B cell (primary cell): Measurements from ENCODE around the gene ALKAL2. TPM values are rescaled to one million over a fixed set of nuclear protein-coding genes. Genes with fewer than 3 reads are reported as not detected.

ENCODE experiments used
- ATAC-seq: fragments of 200-7000 bp; cut with Tn5 transposase; one replicate; pipeline ENCODE4 v1.10.0; 2021; ENCODE audit warnings: low read depth, mild to moderate bottlenecking, moderate number of reproducible peaks, moderate library complexity
- CTCF ChIA-PET: fragments of 350-600 bp; sonication (Branson Sonifier 250); formaldehyde crosslinking; loops from one replicate; lab custom pipeline; 2021; ENCODE audit warnings: antibody characterized with exemption, inconsistent platforms; lab: Charles Lee
- POLR2A ChIA-PET: fragments of 350-600 bp; sonication (Branson Sonifier 250); formaldehyde crosslinking; loops from one replicate; lab custom pipeline; 2021; ENCODE audit warnings: antibody characterized with exemption; lab: Charles Lee
- DNase-seq: peaks from one replicate; pipeline ENCODE4 v3.0.0; 2013
- H2AFZ ChIP-seq: 2 replicates; pipeline ENCODE4 v1.6.1; 2012; ENCODE audit warnings: mild to moderate bottlenecking, low read depth, low read length; ENCODE audit not compliant: insufficient read depth, poor library complexity, severe bottlenecking
- H3K27ac ChIP-seq, 2 donors: 1 replicate in 1 of 2; 2 replicates in 1 of 2; pipeline ENCODE4 v1.5.1; 2012 to 2013; ENCODE audit warnings: low read length in 2 of 2, mild to moderate bottlenecking in 2 of 2, moderate library complexity in 1 of 2
- H3K27me3 ChIP-seq, 4 experiments: fragments of 200-600 bp in 1 of 4; sonication (generic) in 1 of 4; replicated peaks in 1 of 4; 1 replicate in 2 of 4; 2 replicates in 2 of 4; pipeline versions ENCODE4 v1.6.1 to v1.7.0; 2013 to 2016; ENCODE audit warnings: low read length in 3 of 4, mild to moderate bottlenecking in 2 of 4, mixed read lengths in 1 of 4, moderate library complexity in 1 of 4; ENCODE audit not compliant: insufficient read depth in 4 of 4, control insufficient read depth in 3 of 4; ENCODE audit errors: control extremely low read depth in 1 of 4
- H3K36me3 ChIP-seq, 2 experiments: replicated peaks in 1 of 2; 1 replicate in 1 of 2; 2 replicates in 1 of 2; pipeline versions ENCODE4 v1.6.1 to v1.7.1; 2013; ENCODE audit warnings: low read length in 1 of 2; ENCODE audit not compliant: insufficient read depth in 2 of 2, control insufficient read depth in 1 of 2; ENCODE audit errors: control extremely low read depth in 1 of 2, extremely low read depth in 1 of 2
- H3K4me1 ChIP-seq, 2 donors: fragments of 200-600 bp in 1 of 2; sonication (generic) in 1 of 2; 1 replicate in 1 of 2; 2 replicates in 1 of 2; pipeline versions ENCODE4 v1.5.1 to v1.6.1; 2013 to 2017; ENCODE audit warnings: low read length in 2 of 2; ENCODE audit not compliant: control insufficient read depth in 2 of 2, insufficient read depth in 2 of 2
- H3K4me2 ChIP-seq: replicated peaks from 2 replicates; pipeline ENCODE3; 2012; ENCODE audit warnings: mild to moderate bottlenecking, low read depth, low read length; ENCODE audit not compliant: poor library complexity, severe bottlenecking
- H3K4me3 ChIP-seq, 5 experiments: fragments of 200-600 bp in 1 of 5; sonication (generic) in 1 of 5; 1 replicate in 3 of 5; 2 replicates in 2 of 5; pipeline versions ENCODE4 v1.5.1 to v1.7.0; 2011 to 2016; ENCODE audit warnings: low read length in 4 of 5, mild to moderate bottlenecking in 4 of 5, low read depth in 2 of 5, control low read depth in 1 of 5, moderate library complexity in 1 of 5; ENCODE audit not compliant: insufficient read depth in 1 of 5; ENCODE audit errors: control extremely low read depth in 1 of 5, extremely low read depth in 1 of 5
- H3K79me2 ChIP-seq: fragments of 200-600 bp; sonication (generic); one replicate; pipeline ENCODE4 v1.6.0; 2016; ENCODE audit warnings: low read length; ENCODE audit not compliant: control insufficient read depth, insufficient read depth
- H3K9ac ChIP-seq: fragments of 200-600 bp; sonication (generic); 2 replicates; pipeline ENCODE4 v1.6.1; 2017; ENCODE audit warnings: mild to moderate bottlenecking, low read length, moderate library complexity
- H3K9me3 ChIP-seq, 3 donors: one replicate each; pipeline versions ENCODE4 v1.6.1 to v1.7.1; 2013; ENCODE audit warnings: low read length in 2 of 3; ENCODE audit not compliant: control insufficient read depth in 2 of 3, insufficient read depth in 1 of 3; ENCODE audit errors: control extremely low read depth in 1 of 3
- H4K20me1 ChIP-seq: 2 replicates; pipeline ENCODE4 v1.6.0; 2012; ENCODE audit warnings: mild to moderate bottlenecking, low read length; ENCODE audit not compliant: insufficient read depth, control insufficient read depth, poor library complexity, severe bottlenecking
- H3K27ac Mint-ChIP-seq: one replicate; pipeline ENCODE4 v1.8.0; 2021; ENCODE audit warnings: mixed read lengths
- H3K27me3 Mint-ChIP-seq: one replicate; pipeline ENCODE4 v1.8.0; 2021; ENCODE audit warnings: mixed read lengths
- H3K4me1 Mint-ChIP-seq: one replicate; pipeline ENCODE4 v1.8.0; 2021; ENCODE audit warnings: mixed read lengths
- H3K4me3 Mint-ChIP-seq: one replicate; pipeline ENCODE4 v1.8.0; 2021; ENCODE audit warnings: mixed read lengths
- H3K9me3 Mint-ChIP-seq: one replicate; pipeline ENCODE4 v1.8.0; 2022; ENCODE audit warnings: mixed read lengths; ENCODE audit not compliant: insufficient read depth
- EZH2 ChIP-seq: IDR thresholded peaks from 2 replicates; pipeline ENCODE4 v1.6.1; 2012; ENCODE audit warnings: borderline replicate concordance, low read depth, mild to moderate bottlenecking, moderate library complexity, low read length; ENCODE audit not compliant: insufficient read depth, poor library complexity, severe bottlenecking
- WGBS: methylation state at CpG from one replicate; pipeline ENCODE4 v1.1.5; 2013; ENCODE audit warnings: missing lambda C conversion rate; ENCODE audit not compliant: insufficient coverage; 5-methylcytosine and 5-hydroxymethylcytosine counted together
- intact Hi-C: fragments of 100-400 bp; cut with micrococcal nuclease; formaldehyde crosslinking; loops from one replicate; pipeline ENCODE4 v1.10.0; 2022
- polyA plus RNA-seq: library from polyadenylated mRNA; depleted of rRNA; stranded (reverse); fragments of >200 nt; gene quantifications from 2 replicates; pipeline ENCODE4 v1.2.3, GENCODE V29; 2012
- total RNA-seq, 2 donors: library from RNA; stranded (reverse); fragments of 120-200 nt in 1 of 2; gene quantifications; 1 replicate in 1 of 2; 2 replicates in 1 of 2; pipeline versions ENCODE4 v1.2.3 to v1.2.4, GENCODE V29; 2013 to 2022
- TF ChIP-seq, protein P1 (sequence below): fragments of 200-600 bp; IDR thresholded peaks from one replicate; pipeline ENCODE4 v1.8.0; 2022; ENCODE audit warnings: antibody characterized with exemption, mild to moderate bottlenecking

ALKAL2 gene
- total and polyA plus RNA-seq, 2 donors (not counting 1 experiment from before 2014, with no cell fraction given): 0.79 to 5.3 TPM

DNA sequence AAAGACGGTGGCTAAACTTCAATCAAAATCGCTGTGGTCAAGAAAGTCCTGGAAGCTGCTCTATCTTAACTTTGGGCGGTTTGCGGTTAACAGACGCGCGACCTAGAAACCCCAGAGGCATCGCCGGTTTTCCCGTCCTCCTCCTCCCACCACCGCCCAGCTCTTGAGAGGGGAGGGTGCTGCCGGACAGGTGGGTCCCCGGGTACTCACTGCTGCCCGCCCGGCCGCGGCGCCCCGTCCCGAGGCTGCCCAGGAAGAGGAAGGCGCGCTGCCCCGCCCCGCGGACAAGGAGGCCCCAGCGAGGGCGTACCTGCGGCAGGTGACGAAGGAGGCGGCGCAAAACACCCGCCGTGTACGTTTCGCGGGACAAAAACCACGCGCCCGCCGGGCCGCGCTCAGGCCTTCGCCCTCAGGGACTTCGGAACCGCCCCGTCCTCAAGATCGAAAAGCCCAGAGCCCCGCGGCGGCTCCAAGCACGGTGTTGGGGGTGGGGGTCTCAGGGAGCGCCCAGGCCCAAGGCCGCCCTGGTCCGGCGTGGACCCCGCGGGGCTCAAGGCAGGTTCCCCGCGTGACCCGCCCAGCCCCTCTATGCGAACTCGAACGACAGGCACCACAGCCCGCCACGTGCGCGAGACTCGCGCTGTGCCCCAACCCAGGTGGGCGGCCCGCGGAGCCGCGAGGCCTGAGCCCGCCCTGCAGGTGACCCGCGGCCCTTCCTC, 24.0 kb downstream of the ALKAL2 start, which contains the start of gene SH3YL1:
TSS of gene SH3YL1 (minus strand) at position 259 of the 719 bp plus-strand sequence. CDS start at position 211, 48 bp downstream.
- WGBS: 2% methylated on average over 71 of the region's 77 CpGs
- DNase-seq (peak; percentile 79), ATAC-seq (peak; percentile 10)
- H4K20me1 ChIP-seq: peaks cover 23% of the 10 kb centered on the region
- peaks cover 21 to 22% of the 10 kb centered on the region in 2 donors for H3K4me1 ChIP-seq
- peak within 1 kb of the TSS; percentile 80 to 91 for H3K27ac ChIP-seq
- H3K79me2 ChIP-seq: peaks cover 41% of the 10 kb centered on the region
- H2AFZ ChIP-seq: peak within 1 kb of the TSS; percentile 92
- intact Hi-C loops: loop anchor here (1.0 to 10.0 kb wide), 5 partner anchors 18 to 413 kb away; partner anchors contain the start of gene TMEM18
- Mint-ChIP-seq H3K4me1 (peaks cover 42% of the 10 kb centered on the region), H3K4me3 (peak within 1 kb of the TSS; percentile 97), H3K27ac (peak within 1 kb of the TSS; percentile 98), H3K27me3 (no peaks in the 10 kb centered on the region), H3K9me3 (no peaks in the 10 kb centered on the region)
- H3K9me3 ChIP-seq: peaks cover 0 to 2% (median 0%) of the 10 kb centered on the region in 3 donors
- H3K9ac ChIP-seq: peak within 1 kb of the TSS; percentile 90
- H3K27me3 ChIP-seq: no peaks in the 10 kb centered on the region
- TF ChIP-seq EZH2: no peak
- TF ChIP-seq, protein P1, sequence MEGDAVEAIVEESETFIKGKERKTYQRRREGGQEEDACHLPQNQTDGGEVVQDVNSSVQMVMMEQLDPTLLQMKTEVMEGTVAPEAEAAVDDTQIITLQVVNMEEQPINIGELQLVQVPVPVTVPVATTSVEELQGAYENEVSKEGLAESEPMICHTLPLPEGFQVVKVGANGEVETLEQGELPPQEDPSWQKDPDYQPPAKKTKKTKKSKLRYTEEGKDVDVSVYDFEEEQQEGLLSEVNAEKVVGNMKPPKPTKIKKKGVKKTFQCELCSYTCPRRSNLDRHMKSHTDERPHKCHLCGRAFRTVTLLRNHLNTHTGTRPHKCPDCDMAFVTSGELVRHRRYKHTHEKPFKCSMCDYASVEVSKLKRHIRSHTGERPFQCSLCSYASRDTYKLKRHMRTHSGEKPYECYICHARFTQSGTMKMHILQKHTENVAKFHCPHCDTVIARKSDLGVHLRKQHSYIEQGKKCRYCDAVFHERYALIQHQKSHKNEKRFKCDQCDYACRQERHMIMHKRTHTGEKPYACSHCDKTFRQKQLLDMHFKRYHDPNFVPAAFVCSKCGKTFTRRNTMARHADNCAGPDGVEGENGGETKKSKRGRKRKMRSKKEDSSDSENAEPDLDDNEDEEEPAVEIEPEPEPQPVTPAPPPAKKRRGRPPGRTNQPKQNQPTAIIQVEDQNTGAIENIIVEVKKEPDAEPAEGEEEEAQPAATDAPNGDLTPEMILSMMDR: no peak
- H3K4me3 ChIP-seq: peak within 1 kb of the TSS; percentile 66 to 93 (median 85)
- ChIA-PET POLR2A (interaction anchor here (0.5 kb wide), 1 partner anchor 166 kb away, joined by 3 read pairs; no protein-coding TSS in a partner anchor), CTCF (no interaction called here)
- H3K4me2 ChIP-seq: peak within 1 kb of the TSS; percentile 98
- H3K36me3 ChIP-seq: no peaks in the 10 kb centered on the region
